ENCODE results near the gene PRKN.

- TF ChIP-seq CTCF (conservative IDR thresholded peaks at IDR 0.05) (no peak), EZH2 (IDR thresholded peaks at IDR 0.05; ENCODE audit: low read depth) (no peak)
These were observed 1419.4 kb downstream of the PRKN start for GRCh38 chr6:161308075-161308655.
